Stimulated activated CD8-positive, alpha-beta memory T cell treated with anti-CD3 and anti-CD28 coated beads, Interleukin-15, amount 100 ng/mL, for 1 hour (primary cell): Measurements from ENCODE around the gene LOXL3.
A peak's percentile ranks its signal among the peaks of the same experiment; 100 is the strongest.

Experiments used
- DNase-seq: peaks from one replicate; pipeline ENCODE4 v3.0.0-alpha.2; 2020; ENCODE audit warnings: low read depth

Gene LOXL3, protein sequence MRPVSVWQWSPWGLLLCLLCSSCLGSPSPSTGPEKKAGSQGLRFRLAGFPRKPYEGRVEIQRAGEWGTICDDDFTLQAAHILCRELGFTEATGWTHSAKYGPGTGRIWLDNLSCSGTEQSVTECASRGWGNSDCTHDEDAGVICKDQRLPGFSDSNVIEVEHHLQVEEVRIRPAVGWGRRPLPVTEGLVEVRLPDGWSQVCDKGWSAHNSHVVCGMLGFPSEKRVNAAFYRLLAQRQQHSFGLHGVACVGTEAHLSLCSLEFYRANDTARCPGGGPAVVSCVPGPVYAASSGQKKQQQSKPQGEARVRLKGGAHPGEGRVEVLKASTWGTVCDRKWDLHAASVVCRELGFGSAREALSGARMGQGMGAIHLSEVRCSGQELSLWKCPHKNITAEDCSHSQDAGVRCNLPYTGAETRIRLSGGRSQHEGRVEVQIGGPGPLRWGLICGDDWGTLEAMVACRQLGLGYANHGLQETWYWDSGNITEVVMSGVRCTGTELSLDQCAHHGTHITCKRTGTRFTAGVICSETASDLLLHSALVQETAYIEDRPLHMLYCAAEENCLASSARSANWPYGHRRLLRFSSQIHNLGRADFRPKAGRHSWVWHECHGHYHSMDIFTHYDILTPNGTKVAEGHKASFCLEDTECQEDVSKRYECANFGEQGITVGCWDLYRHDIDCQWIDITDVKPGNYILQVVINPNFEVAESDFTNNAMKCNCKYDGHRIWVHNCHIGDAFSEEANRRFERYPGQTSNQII

DNA sequence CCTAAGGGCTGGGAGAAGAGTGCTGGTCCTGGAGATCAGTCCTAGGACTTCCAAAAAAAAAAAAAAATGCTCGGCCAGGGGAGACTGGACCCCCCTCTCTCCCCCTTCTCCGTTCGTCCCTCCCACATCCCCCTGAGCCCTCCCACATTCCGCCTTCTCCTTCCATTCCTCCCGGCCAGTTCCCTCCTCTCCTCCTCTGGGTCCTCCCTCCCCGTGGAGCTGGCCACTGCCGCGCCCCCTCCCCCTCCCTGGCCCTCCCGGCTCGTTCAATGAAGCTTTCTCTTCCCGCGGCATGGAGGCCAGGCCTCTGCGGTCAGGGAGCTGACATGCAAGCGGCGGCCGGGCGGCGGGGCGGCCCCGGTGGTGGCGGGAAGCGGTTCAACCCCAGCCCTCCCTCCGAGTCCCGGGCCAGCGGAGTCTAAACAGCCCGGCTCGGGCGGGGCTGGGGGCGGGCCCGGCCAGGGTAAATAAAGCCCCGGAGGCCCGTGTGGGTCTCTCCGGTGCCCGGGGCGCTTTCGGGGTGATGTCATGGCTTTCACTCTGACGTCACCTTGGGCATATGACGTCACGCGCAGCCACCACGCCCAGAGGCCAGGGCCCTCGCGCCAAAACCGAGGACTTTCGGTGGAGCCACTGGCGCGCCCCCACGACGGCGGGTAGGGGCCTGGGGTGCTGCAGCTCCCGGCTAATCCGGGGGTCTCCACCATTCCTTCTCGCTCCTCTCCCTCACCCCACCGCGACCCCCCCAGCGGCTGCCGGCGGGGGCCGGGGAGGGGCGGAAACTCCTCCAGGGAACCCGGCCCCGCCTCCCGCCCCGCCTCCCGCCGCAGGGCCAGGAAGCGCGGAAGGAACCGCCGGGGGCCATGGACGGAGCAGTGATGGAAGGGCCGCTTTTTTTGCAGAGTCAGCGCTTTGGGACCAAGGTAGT, at the start of gene LOXL3, which contains the start of gene DOK1:
TSS of gene LOXL3 (minus strand) at position 51 of the 928 bp plus-strand sequence. CDS start 1,308 bp downstream, outside the sequence.
TSS of gene DOK1 (plus strand) at position 829 of the 928 bp plus-strand sequence. CDS start at position 864, 35 bp downstream.
- DNase-seq = peak; percentile 58

DNA sequence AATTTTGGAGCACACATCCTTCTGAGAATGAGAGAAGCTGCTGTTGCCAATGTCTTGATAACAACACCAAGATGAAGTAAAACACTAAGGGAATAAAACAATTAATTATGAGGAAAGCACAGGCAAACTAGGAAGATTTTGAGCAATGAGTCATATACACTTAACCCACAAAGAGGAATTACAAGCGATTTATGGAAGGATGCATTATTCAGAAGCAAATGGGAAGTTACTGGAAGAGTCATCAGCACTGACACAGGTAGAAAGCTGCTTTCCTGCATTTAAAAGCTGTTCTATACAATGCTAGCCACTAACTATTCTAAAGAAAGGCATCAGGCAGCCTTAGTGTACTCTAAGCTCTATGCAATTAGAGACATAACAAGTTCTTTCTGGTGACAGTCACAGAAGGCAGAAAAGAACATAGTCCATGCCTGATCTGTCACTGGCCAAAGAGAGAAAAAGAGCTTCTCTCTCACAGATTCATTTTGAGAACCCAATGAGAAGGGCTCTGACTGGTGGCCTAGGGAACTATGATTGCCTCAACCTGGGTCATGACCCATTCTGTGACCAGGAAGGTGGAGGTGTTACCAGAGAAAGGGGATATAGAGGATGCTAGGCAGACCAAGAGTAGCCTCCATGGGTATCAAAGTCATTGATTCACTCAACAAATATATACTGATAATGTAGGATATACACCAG, 49.0 kb upstream of the LOXL3 start:
- no peak for DNase-seq

DNA sequence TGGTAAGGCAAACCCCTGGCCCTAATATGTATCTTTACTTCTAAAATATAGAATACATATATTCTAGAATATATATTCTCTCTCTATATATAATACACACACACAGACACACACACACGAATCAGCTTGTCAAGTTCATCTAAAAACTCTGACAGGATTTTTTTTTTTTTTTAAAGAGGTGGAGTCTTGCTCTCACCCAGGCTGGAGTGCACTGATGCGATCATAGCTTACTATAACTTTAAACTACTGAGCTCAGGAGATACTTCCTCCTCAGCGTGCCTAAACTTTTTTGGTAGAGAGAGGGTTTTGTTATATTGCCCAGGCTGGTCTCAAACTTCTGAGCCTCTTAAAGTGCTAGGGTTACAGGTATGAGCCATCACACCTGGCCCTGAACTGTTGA, 45.9 kb upstream of the LOXL3 start:
- DNase-seq = no peak

- DNase-seq = no peak
Measured at GRCh38 chr2:74597410-74597809, 43.7 kb upstream of the LOXL3 start.

- no peak for DNase-seq
Measured at GRCh38 chr2:74596584-74596983, 42.8 kb upstream of the LOXL3 start.

DNA sequence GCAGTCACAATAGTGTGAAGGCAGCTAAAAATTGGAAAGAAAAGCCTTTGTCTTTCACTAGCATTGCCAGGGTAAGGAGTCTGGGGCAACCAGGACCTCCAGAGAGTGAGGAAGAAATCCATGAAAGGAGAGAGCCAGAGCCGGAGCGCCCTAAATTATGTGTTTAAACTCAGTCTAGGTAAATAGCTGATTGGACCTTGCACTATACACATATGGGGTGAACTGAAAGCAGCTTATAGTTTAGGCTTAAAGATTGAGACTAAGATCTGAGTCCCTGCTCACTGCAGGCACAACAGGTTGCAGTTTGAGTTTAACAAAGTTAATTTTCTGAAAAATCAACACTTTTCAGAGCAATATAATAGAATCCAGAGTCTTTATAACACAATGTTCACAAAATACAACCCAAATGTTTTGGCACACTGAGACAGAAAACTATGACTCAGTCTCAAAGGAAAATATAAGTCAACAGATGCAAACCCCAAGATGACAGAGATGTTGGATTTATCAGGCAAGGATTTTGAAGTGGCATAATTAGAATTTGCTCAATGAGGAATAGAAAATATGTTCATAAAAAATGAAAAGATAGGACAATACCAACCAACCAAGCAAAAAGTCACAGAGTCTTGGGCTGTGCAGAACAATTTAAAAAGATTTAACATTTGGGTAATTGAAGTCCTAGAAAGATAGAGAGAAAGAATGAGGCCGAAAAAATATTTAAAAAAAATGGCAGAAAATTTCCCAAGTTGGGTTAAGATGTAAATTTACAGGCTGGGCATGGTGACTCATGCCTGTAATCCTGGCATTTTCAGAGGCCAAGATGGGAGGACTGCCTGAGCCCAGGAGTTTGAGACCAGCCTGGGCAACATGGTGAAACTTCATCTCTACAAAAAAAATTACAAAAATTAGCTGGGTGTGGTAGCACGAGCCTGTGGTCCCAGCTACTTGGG, 40.4 kb upstream of the LOXL3 start:
- no peak for DNase-seq

- no peak for DNase-seq
Measured at GRCh38 chr2:74588664-74589063, 34.9 kb upstream of the LOXL3 start.

- peak; percentile 26 for DNase-seq
Measured at GRCh38 chr2:74587664-74588277, 34.0 kb upstream of the LOXL3 start.

DNA sequence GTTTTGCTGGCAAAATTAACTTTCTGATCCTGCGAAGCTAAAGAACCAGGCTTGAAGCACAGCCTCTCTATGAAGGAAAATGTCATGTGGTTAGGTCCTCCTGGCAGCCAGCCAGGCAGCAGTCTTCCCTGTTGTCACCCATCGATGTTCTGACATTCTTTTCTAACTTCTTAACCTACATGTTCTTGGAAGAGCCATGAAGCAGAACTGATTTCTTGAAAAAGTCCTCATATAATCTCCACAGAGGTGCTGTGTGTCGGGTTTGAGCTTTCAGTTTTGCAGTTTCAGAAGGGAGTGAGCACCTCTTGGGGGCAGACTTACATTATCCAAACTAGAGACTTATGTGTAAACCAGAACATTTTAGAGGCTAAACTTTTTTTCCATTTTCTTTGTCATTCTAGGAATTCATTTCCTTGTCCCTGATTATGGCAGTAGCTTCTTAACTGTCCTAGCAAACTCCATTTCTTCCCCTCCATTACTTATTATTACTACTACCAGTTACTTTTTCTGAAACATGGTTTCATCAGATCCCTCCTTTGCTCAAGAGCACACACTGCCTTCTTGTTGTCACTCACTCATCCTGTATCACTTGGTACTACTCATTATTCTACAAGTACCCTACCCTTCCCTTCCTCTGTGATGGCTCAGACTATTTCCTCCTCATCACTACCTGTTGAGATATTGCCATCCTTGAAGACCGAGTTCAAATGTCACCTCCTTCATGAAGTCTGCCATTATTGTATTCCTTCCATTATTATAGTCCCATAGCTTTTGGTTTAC, 31.9 kb upstream of the LOXL3 start:
- DNase-seq = no peak

DNA sequence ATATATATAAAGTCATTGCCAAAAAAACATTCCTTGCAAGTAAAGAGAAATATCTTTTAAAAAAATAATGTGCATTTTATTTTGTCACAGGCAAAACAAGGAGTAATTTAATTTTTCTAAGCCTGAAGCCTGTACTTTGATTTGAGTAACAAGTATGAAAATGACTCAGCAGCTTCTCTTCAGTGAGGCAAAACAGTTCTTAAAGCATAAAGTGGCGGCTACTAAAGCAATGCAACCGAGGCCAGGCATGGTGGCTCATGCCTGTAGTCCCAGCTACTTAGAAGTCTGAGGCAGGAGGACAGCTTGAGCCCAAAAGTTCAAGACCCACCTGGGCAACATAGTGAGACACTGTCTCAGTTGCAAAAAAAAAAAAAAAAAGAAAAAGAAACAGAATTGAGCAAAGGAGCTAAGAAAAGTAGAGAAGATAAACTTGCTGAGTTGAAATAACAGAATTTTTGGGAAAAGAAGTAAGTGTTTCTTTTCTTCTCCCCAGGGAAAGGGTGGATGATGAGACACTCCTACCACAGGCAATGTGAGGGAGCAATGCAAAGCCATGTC, 30.4 kb upstream of the LOXL3 start:
- no peak for DNase-seq

DNA sequence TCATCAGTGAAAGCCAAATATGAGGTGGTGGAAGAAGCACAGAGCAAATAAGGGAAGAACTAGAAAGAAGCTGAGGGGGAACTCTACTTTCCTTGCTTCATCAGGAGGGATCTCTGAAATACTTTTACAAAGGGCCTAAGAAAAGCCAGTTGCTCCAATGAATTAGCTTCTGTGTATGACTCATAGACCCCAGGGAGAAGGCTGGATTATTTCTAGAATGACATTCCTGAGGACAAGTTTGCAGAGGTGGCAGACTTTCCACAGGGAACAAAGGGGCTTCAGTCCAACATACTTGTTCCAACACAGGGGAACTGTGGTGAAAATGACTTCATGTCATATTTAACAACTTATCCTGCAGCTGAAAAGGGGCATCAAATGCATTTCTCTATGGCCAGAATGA, 29.8 kb upstream of the LOXL3 start:
- no peak for DNase-seq

GRCh38 chr2:74582184-74582583, 28.4 kb upstream of the LOXL3 start:
- no peak for DNase-seq

DNA sequence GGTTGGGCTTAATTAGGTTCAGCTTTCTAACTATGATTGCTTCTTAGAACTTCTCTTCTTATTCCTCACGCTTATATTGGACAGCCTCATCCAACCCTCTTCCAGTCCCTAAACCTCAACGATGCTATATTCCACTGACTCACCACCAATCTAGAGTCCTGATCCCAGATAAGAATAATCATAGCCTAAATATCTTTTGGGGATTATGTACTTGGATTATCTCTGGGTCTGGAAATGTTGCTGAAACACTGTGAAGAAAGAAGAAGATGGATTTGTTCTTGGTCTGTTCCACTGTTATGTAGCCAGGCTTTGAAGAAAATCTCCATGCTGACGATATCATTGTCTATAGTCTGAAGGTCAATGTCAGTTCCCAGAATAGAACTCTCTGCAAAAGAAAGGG, 27.7 kb upstream of the LOXL3 start:
- DNase-seq = no peak

DNA sequence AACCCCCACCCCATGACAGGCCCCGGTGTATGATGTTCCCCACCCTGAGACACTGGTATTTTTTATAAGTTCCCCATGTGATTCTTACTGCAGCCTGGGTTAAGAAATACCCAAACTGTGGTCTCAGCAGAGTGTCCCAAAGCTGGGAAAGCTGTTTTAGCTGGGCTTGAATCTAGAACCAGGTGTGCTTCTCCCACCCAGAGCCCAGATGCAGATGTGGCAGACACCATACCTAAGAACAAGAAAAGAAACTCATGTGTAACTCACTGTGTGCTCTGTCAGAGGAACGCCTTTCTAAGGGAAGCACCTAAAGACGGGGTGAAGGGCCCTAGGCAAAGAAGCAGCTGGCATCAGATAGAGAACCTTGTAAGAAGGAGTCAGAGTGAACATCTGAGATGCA, 24.7 kb upstream of the LOXL3 start:
- DNase-seq = no peak

DNA sequence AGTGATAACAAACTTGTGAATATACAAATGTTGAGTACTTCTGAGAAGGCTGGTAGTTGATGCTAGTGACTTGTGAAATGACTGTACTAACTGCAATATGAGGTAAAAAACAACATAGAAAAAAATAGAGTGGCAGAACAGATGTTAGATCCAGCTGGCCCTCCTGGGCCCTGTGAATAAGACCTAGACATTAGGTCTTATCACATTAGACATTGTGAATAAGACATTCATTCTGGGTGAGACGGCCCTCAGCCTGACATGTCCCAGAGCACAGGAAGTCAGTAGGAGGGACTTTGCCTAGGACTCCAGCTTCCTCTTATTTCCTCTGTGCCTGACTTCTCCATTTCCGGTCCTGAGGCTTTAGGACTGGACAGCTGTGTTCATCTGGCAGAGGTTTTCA, 23.7 kb upstream of the LOXL3 start:
- no peak for DNase-seq

GRCh38 chr2:74576863-74577229, 23.1 kb upstream of the LOXL3 start:
- no peak for DNase-seq

DNA sequence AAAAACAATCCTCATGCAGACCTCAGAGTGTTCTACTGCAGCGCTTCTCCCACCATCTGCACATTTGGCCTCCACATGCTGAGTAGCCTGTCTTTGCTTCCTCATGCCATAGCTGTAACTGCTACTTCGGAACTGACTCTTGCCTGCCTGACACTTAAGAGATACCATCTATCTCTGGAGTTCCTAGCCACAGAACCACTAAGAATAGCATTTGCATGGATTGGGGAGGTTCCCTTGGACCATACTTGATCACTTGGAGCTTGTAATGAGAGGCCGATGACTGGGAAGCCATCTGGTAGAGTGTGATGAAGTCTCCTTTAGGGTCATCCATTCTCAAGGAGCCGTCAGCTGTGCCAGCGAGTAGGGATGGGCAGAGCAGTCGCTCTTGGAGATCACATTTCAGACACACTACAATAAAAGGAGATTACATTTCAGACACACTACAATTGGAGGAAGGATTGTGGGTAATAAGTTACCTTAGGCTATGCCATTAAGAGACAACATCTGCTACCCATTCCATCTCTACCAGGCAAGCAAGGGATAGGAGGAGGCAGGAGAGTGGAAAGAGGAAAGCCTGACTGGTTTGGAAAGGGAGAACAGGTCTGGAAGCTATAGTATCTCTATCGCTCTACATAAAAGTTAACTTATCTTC, 22.6 kb upstream of the LOXL3 start:
- no peak for DNase-seq

GRCh38 chr2:74575320-74575719, 21.6 kb upstream of the LOXL3 start:
- no peak for DNase-seq
